Stimulated activated CD8-positive, alpha-beta memory T cell treated with anti-CD3 and anti-CD28 coated beads, Interleukin-7, amount 100 ng/mL, for 24 hours (primary cell): Measurements from ENCODE around the gene ATP2B1.
"Not testable (repeated sequence)": the region's sequence is repeated elsewhere in the genome, so short reads cannot be mapped to it uniquely, and the experiment has no call there.

Source experiments
- DNase-seq: peaks from one replicate; pipeline ENCODE4 v3.0.0-alpha.2; 2020; ENCODE audit warnings: low read depth

The ATP2B1 gene

DNA sequence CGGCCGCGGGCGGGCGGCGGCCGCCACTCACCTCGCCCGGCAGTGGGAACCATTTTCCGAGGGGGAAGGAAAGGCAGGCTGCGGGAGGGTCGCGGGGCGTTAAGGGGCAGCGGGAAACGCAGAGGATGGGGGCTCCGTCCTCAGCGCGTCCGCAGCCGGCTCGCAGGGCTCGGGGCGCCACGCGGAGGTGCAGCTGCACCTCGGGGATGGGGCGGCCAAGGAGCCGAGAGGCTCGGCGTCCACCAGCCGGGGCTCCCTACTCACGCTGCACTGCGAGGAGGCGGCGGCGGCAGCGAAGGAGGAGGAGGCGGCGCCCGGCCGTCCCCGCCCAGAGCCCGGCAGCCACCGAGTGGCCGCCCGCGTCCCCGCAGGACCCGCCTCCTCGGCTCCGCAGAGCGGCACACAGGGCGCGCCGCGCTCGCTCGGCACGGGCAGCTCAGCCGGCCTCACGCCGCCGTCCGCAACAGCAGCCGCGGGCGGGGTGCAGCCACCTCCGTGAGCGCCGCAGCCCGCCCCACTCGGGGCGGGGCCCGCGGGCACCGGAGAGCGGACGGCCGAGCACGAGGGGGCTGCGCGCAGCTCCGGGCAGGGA is at the start of gene ATP2B1:
Gene ATP2B1 (minus strand): TSS at position 274 of the 592 bp plus-strand sequence. CDS start 52,952 bp downstream, outside the sequence.
- peak; percentile 52 for DNase-seq

DNA sequence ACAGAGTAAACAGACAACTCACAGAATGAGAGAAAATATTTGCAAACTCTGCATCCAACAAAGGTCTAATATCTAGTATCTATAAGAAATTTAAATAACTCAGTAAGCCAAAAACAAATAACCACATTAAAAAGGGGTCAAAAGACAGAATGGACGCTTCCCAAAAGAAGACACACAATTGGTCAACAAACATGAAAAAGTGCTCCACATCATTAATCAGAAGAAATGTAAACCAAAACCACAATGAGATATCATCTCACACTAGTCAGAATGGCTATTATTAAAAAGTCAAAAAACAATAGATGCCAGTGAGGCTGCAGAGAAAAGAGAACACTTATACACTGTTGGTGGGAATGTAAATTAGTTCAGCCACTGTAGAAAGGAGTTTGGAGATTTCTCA is 49.3 kb upstream of the ATP2B1 start:
- not testable (repeated sequence) for DNase-seq

DNA sequence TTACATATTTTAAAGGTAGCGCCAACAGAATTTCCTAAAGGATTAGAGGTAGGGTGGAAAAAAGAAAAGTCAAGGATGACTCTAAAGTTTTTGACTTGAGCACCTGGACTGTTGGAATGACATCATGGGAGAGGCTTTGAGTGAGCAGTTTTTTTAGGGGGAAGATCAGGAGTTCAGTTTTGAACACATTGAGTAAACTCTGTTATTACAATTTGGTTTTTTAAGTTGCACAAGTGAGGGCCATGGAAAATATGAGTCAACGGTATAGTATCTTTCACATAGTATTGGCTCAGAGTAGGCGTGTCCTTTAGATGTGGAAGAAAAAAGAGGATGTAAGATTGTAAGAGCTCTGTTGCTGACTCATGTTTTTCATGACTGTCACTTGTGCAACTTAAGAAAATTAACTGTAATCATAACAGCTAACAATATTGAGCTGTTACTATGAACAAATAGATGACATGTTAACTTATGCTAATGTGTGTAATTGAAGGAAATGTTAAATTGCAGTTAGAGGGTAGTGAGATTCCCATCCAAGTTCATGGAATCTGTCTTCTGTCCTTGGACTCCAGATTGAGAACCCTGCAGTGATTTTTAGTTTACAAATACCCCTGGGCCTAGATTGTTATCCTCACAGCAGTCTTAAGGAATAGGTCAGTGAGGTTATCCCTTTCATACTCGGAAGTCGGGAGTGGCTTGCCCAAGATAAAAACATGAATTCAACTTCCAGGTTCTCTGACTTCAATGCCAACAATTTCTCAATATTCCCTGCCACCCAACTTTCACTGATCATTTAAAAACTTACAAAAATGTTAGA is 48.2 kb upstream of the ATP2B1 start:
- DNase-seq, result no peak

DNA sequence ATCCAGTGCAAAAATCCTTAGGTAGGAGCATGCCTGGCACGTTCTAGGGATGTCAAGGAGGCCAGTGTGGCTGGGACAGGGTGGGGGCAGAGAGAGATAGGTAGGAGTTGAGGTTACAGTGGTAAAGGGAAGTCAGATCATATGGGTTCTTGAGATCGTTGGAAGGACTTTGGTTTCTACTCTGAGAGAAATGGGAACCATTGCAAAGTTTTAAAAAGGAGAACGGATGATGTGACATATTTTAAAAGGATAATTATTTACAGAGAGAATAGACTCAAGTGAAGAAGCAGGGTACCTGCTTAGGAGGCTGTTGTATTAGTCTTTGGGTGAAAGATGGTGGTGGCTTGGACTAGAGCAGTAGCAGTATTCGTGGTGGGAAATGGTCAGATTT is 47.6 kb upstream of the ATP2B1 start:
- no peak for DNase-seq

DNA sequence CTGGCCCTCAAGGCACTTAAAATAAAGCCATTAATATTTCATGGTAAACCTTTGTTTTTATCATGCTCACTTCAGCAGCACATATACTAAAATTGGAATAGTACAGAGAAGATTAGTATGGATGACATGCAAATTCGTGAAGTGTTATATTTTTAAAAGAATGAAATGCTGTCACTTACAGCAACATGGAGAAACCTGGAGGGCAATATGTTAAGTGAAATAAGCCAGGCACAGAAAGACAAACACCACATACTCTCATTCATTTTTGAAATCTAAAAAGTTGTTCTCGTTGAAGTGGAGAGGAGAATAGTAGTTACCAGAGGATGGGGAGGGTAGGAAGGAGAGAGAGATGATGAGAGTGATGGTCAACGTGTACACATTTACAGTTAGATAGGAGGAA is 45.4 kb upstream of the ATP2B1 start:
- DNase-seq, result no peak

DNA sequence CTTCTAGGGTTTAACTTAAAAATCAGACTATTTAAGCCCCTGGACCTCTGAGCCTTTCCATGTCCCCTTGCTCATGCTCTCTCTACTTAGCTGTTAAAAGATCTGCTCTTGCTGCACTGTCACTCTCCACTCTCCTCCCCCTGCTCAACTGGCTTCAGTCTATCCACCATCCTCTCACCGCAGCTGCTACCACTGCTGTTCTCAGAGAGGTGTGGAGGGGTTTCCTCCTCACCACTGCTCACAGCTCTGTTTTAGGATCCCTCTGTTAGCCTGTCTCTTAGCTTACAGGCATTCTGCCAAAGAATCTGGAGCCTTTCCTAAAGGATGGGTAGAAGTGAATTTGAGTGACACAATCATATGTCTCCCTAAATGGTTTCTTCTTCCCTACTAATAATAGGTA is 43.7 kb upstream of the ATP2B1 start:
- DNase-seq, result no peak

DNA sequence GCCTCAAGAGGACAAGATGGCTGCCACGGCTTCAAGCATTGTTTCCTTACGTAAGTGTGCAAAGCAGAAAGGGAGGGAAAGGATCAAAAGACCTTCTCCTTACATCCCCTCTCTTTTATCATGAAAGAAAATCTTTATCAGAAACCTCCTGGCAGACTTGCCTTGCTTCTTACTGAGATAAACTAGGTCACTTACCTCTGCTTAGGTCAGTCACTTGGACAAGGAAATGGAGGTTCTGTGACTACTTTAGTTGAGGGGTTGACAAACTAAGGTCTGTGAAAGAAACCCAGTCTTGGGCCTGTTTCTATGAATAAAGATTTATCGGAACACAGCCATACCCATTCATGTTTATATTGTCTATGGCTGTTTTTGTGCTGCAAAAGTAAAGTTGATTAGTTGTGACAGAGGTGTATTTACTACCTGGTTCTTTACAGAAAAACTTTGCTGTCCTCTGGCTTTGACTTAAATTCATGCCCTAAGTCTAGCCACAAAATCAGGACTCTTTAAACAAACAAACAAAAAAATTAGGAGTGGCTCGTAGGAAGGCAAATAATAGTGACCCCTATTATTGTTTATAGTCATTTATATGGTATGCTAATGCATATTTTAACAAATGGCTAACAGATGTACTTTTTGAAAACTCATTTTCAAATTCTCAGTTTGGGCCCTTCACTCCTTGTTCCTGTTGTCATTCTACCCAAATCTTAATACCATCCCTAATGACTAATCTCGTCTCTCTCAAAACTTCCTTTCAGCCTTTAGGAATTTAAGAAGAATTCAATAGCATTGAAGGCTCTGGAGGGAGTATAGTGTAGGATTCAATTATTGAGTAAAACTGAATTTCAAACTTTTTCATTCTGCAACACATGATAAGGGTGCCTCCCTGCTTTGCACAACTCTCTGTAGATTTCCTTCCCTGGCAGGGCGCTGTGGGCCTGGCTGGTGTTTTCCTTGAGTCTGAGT is 42.0 kb upstream of the ATP2B1 start:
- DNase-seq, result no peak

DNA sequence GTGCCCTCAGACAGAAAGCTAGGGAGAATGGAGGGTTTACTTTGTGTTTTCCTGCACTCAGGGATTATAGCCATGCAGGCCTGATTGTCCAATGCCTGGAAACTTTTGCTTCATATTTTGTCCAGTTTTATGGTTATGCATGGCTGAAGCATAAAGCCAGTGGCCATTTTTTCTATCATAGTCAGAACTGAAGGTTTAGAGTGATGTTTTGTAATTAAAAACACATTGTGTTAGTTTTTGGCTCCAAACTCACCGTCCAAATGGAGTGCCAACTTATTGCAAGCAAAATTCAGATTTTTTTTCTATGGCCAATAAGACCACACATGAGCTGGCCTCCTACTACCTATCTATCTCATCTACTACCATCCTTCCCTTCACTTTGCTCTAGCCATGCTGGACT is 40.2 kb upstream of the ATP2B1 start:
- no peak for DNase-seq

DNA sequence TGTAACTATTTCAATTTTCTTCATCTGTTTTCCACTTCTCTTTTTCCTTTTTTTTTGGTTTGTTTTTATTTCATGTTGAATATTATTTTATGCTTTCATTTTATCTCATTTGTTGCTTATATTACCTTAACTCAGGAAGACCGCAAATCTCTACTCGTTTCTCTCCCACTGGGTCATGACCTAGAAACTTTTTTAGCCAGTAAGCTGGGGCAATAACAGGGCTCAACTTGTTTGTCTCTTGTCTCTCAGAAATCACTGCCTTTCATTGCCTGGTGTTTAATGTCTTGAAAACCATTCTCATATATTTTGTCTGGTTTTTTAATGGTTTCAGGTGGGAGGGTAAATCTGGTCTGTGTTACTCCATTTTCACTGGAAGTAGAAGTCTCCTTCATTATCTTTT is 36.6 kb upstream of the ATP2B1 start:
- DNase-seq, result no peak

DNA sequence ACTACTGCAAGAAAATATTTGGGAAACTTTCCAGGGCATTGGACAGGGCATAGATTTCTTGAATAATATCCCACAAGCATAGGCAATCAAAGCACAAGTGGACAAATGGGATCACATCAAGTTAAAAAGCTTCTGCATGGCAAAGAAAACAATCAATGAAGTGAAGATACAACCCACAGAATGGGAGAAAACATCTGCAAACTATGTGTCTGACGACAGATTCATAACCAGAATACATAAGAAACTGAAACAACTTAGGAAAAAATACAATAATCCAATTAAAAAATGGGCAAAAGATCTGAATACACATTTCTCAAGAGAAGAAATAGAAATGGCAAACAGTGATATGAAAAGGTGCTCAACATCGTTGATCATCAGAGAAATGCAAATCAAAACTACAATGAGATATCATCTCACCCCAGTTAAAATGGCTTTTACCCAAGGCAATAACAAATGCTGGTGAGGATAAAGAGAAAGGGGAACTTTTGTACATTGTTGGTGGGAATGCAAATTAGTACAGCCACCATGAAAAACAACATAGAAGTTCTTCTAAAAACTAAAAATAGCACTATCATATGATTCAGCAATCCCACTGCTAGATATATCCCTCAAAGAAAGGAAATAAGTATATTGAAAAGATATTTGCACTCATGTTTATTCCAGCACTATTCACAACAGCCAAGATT is 33.8 kb upstream of the ATP2B1 start:
- no peak for DNase-seq

DNA sequence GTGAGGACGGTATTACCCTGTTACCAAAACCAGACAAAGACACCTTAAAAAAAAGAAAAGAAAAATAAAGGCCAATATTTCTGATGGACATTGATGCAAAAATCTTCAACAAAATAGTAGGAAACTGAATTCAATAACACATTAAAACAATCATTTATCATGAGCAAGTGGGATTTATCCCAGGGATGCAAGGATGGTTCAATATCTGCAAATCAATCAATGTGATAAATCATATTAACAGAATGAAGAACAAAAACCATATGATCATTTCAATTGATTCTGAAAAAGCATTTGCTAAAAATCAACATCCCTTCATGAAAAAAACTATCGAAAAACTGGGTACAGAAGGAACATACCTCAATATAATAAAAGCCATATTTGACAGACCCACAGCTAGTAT is 32.3 kb upstream of the ATP2B1 start:
- DNase-seq, result no peak

DNA sequence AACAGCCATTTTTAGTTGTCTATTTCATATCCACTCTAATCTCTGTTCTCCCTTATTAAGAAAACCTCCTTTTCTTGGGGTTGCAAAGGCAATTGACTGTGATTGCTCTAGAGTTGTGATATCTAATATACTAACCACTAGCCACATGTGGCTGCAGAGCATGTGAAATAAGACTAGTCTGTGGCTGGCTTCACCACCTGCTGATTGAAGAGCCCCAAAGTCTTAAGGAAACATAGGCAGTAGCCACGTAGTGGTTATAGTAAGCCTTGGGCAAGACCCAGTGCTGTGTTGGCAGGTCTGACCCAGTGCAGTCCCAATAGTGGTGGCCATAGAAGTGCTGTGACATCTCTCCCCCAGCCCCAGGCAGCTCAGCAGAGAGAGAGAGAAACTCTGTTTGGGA is 28.4 kb upstream of the ATP2B1 start:
- no peak for DNase-seq

DNA sequence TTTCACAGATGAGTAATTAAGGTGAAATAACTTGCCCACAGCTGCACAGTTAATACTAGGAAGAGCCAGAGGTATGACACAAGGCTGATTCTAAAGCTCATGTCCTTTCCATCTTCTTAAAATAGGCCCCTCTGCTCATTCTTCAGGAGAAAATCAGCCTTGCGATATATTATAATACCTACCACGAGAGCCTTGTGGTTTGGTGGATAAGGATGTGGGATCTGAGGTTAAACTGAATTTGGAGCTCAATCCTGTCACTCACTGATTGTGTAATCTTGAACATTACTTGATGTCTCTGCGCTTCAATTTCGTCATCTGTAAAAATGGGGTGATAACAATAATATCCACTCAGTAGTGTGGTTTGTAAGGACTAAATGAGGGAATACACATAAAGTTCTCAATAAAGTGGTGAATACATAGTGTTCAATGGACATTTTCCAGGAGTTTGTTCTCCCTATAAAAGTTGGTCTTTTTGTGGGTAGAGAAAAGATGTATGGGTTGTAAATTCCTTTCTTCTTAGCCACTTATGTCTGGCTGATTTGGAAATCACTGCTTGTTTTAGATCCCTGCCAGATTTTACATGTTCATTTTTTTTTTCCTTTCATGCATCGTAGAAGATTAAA is 25.1 kb upstream of the ATP2B1 start:
- no peak for DNase-seq

DNA sequence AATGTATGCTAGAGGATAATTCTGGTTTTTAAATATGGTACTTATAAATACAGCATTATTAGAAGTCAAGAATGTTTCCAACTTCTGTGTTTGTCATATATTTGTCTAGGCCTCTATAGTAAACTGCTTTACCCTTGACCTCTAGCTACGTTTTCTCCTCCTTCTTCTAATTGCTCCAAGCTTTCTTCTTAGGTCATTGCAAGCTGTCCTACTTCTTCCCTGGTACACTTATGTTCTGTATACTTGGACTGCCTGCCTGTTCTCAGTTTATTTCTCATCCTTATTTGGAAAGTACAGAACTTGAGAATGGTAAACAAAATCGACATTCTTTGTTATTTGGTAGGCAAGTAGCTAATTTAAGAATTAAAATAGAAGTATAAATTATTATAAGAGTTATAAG is 23.9 kb upstream of the ATP2B1 start:
- no peak for DNase-seq

DNA sequence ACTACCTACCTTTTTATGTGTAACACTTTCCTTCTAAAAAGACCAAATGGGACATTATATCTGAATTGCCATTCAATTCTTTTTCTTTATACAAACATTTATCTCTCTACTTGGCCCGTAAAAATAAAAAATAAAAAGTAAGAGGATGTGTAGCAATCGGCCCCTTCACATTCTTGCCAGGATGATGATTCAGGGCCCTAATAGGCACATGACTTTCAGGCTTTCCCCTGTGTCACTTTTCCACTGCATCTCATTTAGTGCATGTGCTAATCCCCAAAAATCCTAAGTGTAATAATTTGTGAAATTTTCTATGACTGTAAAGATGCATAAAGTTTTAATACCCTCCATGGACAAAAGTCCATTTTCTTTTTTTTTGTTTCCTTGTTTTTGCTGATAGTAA is 23.0 kb upstream of the ATP2B1 start:
- no peak for DNase-seq

DNA sequence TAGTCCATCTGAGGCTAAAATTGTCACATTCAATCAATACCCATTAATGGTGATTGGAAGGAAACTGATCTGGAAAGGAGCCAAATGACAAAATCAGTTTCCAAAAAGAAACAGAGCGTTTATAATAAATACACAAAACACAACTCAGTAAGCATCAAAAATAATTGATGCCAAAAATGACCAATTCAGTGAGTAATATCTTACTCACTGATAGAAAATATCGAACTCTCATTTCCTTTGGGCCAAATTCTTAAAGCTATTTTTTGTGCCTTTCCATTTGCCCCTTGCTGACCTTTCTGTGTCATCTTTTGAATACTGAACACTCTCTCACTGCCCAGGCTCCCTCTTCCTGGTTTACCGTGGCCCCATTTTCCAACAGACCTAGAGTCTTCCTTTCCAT is 22.5 kb upstream of the ATP2B1 start:
- DNase-seq, result no peak

DNA sequence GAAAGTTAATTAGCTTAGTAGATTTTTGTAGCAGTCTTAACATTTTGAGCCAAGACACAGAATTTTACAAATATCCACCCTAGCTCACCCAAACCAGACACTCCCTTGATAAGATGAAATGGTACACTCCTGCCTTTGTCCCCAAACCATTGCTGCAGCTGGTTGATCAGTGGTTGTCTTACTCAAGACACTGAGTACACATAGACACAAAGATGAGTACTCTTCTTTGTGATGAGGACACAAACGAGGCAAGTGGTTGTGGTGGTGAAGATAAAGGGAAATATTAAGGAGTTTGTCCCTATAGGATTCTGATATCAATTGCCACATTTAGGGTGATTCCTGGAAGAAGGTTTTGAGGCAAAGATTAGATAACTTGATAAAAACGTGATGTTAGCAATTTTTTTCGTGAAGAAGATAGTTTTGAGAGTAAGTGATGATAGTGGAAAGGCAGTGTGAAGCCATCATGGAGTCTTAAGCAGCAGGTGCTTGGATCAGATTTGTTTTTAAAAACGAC is 21.4 kb upstream of the ATP2B1 start:
- DNase-seq, result no peak

DNA sequence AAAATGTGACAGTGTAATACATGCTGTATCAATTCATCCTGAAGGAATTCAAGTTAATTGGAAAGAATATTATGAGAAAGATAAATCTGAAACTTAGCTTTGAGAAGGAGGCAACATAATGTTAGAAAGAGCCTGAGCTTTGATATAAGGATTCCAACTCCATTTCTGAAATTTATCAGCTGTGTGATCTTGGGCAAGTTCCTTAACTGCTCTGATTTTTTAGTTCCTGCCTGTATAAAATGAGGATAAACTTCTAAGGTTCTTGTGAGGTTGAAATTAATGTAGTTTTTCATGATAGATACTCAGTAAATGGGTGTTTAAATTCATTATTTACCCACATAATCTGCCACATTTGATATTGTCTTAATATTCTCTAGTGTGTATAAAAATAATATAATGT is 14.6 kb upstream of the ATP2B1 start:
- DNase-seq, result no peak

DNA sequence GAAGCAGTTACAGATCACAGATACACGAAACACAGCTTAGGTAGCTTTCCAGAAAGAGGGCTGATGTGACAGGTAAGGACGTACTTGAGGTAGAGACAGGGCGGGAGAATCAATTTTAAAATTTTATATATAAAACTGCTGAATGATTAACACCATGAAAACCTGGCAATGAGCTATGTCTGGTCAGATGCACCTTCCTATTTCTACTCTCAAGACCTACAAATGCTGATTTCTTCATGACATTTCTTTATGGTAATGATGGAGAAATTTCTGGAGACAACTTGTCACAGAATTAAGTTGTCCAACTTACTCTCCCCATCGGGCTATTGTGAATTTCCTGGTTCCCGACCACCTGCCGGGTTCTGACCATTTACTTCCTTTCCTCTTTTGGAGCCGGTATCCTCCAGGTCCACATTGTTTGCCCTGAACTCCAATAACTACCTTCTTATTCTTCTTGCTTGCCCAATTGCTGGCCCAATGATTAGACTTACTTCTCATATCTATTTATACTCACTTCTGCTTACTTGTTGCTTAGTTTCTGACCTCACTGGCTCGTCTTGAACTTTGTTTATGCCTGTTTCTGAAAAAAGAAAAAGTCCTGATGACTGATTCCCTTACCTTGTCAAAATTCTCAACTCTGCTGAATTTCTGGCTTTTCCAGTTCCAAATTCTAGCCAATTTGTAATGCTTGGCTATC is 12.8 kb upstream of the ATP2B1 start:
- DNase-seq, result no peak

DNA sequence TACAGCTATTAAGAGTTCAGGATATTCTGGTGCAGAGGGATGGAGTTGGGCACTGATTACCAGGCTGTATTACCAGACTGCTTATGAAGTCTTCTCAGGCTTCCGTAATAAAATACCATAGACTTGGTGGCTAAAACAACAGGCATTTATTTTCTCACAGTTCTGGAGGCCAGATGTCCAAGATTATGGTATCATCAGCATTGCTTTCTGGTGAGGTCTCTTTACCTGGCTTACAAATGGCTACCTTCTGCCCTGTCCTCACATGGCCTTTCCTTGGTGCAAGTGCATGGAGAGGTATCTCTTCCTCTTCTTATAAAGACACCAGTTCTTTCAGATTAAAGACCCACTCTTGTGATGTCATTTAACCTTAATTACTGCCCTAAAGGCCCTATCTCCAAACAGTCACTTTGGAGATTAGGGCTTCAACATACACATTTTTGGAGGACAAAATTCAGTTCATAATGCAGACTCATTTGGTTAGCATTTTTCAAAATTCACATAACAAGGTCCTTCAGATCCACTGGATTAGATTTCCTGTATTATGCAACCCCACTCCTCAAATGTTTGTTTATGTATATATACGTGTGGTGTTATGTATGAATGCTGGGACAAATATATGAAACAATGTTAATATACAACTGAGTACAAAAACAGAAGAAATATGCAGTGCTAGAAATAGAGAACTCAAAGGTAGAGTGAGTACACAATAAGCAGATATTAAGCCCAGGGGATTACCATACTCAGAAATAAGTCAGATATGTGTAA is 9.3 kb upstream of the ATP2B1 start:
- DNase-seq, result no peak
